Left renal cortex interstitium (tissue), 4 donors: ENCODE results near the gene MRPL18. TPM values are rescaled to one million over a fixed set of nuclear protein-coding genes. Genes with fewer than 3 reads are reported as not detected.
"Not testable (repeated sequence)": the region's sequence is repeated elsewhere in the genome, so short reads cannot be mapped to it uniquely, and the experiment has no call there.

Source experiments
- DNase-seq, 4 donors: peaks; one replicate each; pipeline ENCODE4 v3.0.0-alpha.2; 2013; ENCODE audit warnings: low read depth in 4 of 4, low spot score in 2 of 4, missing footprints in 1 of 4
- polyA plus RNA-seq, 4 donors: library from polyadenylated mRNA; unstranded; fragments of 120-200 nt; gene quantifications; one replicate each; pipeline ENCODE4 v1.2.1, GENCODE V29; 2013; ENCODE audit not compliant: insufficient read length in 4 of 4

MRPL18 gene
- polyA plus RNA-seq, 4 donors, result 62.3 to 74.6 (median 64.6) TPM

GRCh38 chr6:159769470-159769869, 20.8 kb upstream of the MRPL18 start:
- DNase-seq, result no peak

GRCh38 chr6:159772196-159772595, 18.1 kb upstream of the MRPL18 start:
- DNase-seq, result no peak

GRCh38 chr6:159777240-159777904, 12.9 kb upstream of the MRPL18 start:
- no peak for DNase-seq

GRCh38 chr6:159778131-159778530, 12.1 kb upstream of the MRPL18 start:
- DNase-seq, result no peak

GRCh38 chr6:159778542-159779103, 11.6 kb upstream of the MRPL18 start:
- DNase-seq, result no peak

- no peak for DNase-seq
Observed at GRCh38 chr6:159788276-159788675, 2.0 kb upstream of the MRPL18 start.

- DNase-seq, result peak in 1 of 4 donors; percentile 9
Observed at GRCh38 chr6:159788753-159789376, 1.4 kb upstream of the MRPL18 start.

GRCh38 chr6:159789377-159790148, 704 bp upstream of the MRPL18 start, which contains the start of gene TCP1:
TSS of gene TCP1 (minus strand) at chr6:159789602. CDS start at chr6:159789468, 134 bp downstream.
- DNase-seq, result peak; percentile 98 to 100 (median 98)

- DNase-seq, result no peak
Observed at GRCh38 chr6:159790956-159791598, 810 bp downstream of the MRPL18 start.

GRCh38 chr6:159794976-159795375, 4.7 kb downstream of the MRPL18 start:
- not testable (repeated sequence) for DNase-seq

- DNase-seq, result no peak
Observed at GRCh38 chr6:159797554-159797953, 7.3 kb downstream of the MRPL18 start.

GRCh38 chr6:159800141-159800865, 10.0 kb downstream of the MRPL18 start, which contains the start of gene PNLDC1:
TSS of gene PNLDC1 (plus strand) at chr6:159800276. CDS start at chr6:159800308, 32 bp downstream.
- no peak for DNase-seq

- no peak for DNase-seq
Observed at GRCh38 chr6:159801935-159802334, 11.7 kb downstream of the MRPL18 start.

- DNase-seq, result no peak
Observed at GRCh38 chr6:159804504-159804903, 14.2 kb downstream of the MRPL18 start.

- DNase-seq, result no peak
Observed at GRCh38 chr6:159805440-159806020, 15.3 kb downstream of the MRPL18 start.

- DNase-seq, result no peak
Observed at GRCh38 chr6:159806021-159806458, 15.8 kb downstream of the MRPL18 start.

GRCh38 chr6:159807150-159807858, 17.0 kb downstream of the MRPL18 start:
- no peak for DNase-seq

GRCh38 chr6:159808647-159809046, 18.4 kb downstream of the MRPL18 start:
- DNase-seq, result no peak

- no peak for DNase-seq
Observed at GRCh38 chr6:159809149-159809548, 18.9 kb downstream of the MRPL18 start.
